NT2/D1 (cell line): ENCODE measurements around the gene NKD1.

ENCODE experiments used
- SUZ12 ChIP-seq: IDR thresholded peaks from 2 replicates; pipeline ENCODE4 v1.6.1; 2011; ENCODE audit not compliant: insufficient read length, insufficient read depth; ENCODE audit errors: extremely low read depth
- YY1 ChIP-seq: IDR thresholded peaks from 2 replicates; pipeline ENCODE4 v1.6.1; 2011; ENCODE audit not compliant: insufficient read length, insufficient read depth
- ZNF274 ChIP-seq: IDR thresholded peaks from 2 replicates; pipeline ENCODE4 v1.6.1; 2011; ENCODE audit warnings: mild to moderate bottlenecking, low read depth, low read length

DNA sequence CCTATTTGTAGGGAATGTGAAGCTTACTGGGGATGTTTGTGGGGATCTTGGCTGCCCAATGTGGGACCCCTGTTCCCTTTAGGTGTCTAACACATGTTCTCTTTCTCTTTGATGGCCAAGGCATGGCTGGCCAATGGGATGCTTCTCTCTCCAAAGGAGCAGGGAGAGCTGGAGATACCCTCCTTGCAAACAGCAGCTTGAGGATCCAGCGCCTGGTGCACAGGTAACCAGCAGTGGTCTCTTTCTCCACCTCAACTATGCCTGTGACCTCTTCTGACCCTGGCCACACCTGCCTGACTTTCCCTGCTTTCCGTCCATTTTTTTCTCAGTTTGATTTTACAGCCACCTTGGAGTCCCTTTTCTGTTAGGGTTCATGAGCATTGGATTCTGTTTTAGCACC is 16.8 kb upstream of the NKD1 start:
- TF ChIP-seq YY1 = no peak
- no peak for TF ChIP-seq SUZ12
- no peak for TF ChIP-seq ZNF274
